IMR-90 (cell line): ENCODE measurements around the gene PTPRH. TPM values are rescaled to one million over a fixed set of nuclear protein-coding genes. Genes with fewer than 3 reads are reported as not detected.

Experiments used
- ATAC-seq: fragments of 200-7000 bp; cut with Tn5 transposase; 2 replicates; pipeline ENCODE4 v1.9.1; 2020; ENCODE audit warnings: low read depth, mild to moderate bottlenecking, moderate library complexity
- BruUV-seq: library from RNA; stranded (reverse); fragments of 400-500 nt; replicated peaks from 2 replicates; lab custom pipeline; 2021; lab: Mats Ljungman, UMichigan
- CTCF ChIA-PET: fragments of 300-600 bp; formaldehyde crosslinking; extraction: SDS; loops from one replicate; lab custom pipeline; 2021; ENCODE audit warnings: antibody characterized with exemption; lab: Yijun Ruan, JAX
- POLR2A ChIA-PET: fragments of 300-600 bp; sonication (Branson Sonifier 250); formaldehyde crosslinking; loops from one replicate; lab custom pipeline; 2022; ENCODE audit warnings: antibody characterized with exemption; ENCODE audit not compliant: unreplicated experiment; lab: Charles Lee
- DNase-seq: peaks from one replicate; pipeline ENCODE4 v3.0.0; 2013
- H2AFZ ChIP-seq: replicated peaks from 2 replicates; pipeline ENCODE3; 2013; ENCODE audit warnings: low read length, mild to moderate bottlenecking; ENCODE audit not compliant: poor library complexity
- H2AK5ac ChIP-seq: 2 replicates; pipeline ENCODE4 v1.6.1; 2013; ENCODE audit warnings: low read depth, low read length, inconsistent platforms
- H2AK9ac ChIP-seq: replicated peaks from 2 replicates; pipeline ENCODE3; 2013; ENCODE audit warnings: mild to moderate bottlenecking, low read depth, low read length, moderate library complexity; ENCODE audit not compliant: poor library complexity
- H2BK120ac ChIP-seq: 2 replicates; pipeline ENCODE4 v1.6.1; 2013; ENCODE audit warnings: low read depth, low read length, inconsistent platforms
- H2BK15ac ChIP-seq: 3 replicates; pipeline ENCODE4 v1.6.1; 2013; ENCODE audit warnings: low read depth, low read length, inconsistent platforms
- H2BK20ac ChIP-seq: 2 replicates; pipeline ENCODE4 v1.6.1; 2013; ENCODE audit warnings: low read depth, mild to moderate bottlenecking, inconsistent platforms, low read length, moderate library complexity
- H2BK5ac ChIP-seq: 2 replicates; pipeline ENCODE4 v1.6.1; 2013; ENCODE audit warnings: mild to moderate bottlenecking, low read depth, low read length, inconsistent platforms; ENCODE audit not compliant: poor library complexity, severe bottlenecking
- H3K14ac ChIP-seq: replicated peaks from 2 replicates; pipeline ENCODE4 v1.6.1; 2013; ENCODE audit warnings: low read depth, low read length, inconsistent platforms
- H3K18ac ChIP-seq: 2 replicates; pipeline ENCODE4 v1.6.1; 2013; ENCODE audit warnings: low read depth, low read length, control low read depth
- H3K23ac ChIP-seq: 2 replicates; pipeline ENCODE4 v1.6.1; 2013; ENCODE audit warnings: low read depth, low read length, inconsistent platforms
- H3K27ac ChIP-seq: 2 replicates; pipeline ENCODE4 v1.5.1; 2013; ENCODE audit warnings: mild to moderate bottlenecking, control low read depth, low read length; ENCODE audit not compliant: insufficient read depth
- H3K27me3 ChIP-seq: 2 replicates; pipeline ENCODE4 v1.6.1; 2013; ENCODE audit warnings: low read length; ENCODE audit not compliant: control insufficient read depth, insufficient read depth
- H3K36me3 ChIP-seq: 2 replicates; pipeline ENCODE4 v1.6.1; 2013; ENCODE audit warnings: low read length, mixed read lengths; ENCODE audit not compliant: control insufficient read depth, insufficient read depth
- H3K4ac ChIP-seq: 2 replicates; pipeline ENCODE4 v1.6.1; 2013; ENCODE audit warnings: low read depth, low read length, inconsistent platforms
- H3K4me1 ChIP-seq: 2 replicates; pipeline ENCODE4 v1.6.1; 2013; ENCODE audit warnings: low read length, mixed read lengths; ENCODE audit not compliant: control insufficient read depth, insufficient read depth
- H3K4me2 ChIP-seq: 2 replicates; pipeline ENCODE4 v1.6.1; 2013; ENCODE audit warnings: low read depth, mild to moderate bottlenecking, control low read depth, low read length, moderate library complexity
- H3K4me3 ChIP-seq: 2 replicates; pipeline ENCODE4 v1.5.1; 2013; ENCODE audit warnings: low read depth, mild to moderate bottlenecking, control low read depth, low read length, moderate library complexity; ENCODE audit not compliant: insufficient read depth
- H3K56ac ChIP-seq: 2 replicates; pipeline ENCODE4 v1.6.1; 2013; ENCODE audit warnings: low read length, inconsistent platforms; ENCODE audit not compliant: insufficient read depth; ENCODE audit errors: extremely low read depth
- H3K79me1 ChIP-seq, 2 experiments: 2 replicates each; pipeline ENCODE4 v1.6.1; 2013; ENCODE audit warnings: low read length in 2 of 2, inconsistent platforms in 1 of 2, low read depth in 1 of 2
- H3K9ac ChIP-seq: 2 replicates; pipeline ENCODE4 v1.6.1; 2013; ENCODE audit warnings: low read depth, low read length, control low read depth
- H3K9me1 ChIP-seq: 2 replicates; pipeline ENCODE4 v1.6.1; 2013; ENCODE audit warnings: low read length, inconsistent platforms; ENCODE audit not compliant: insufficient read depth
- H3K9me3 ChIP-seq: 2 replicates; pipeline ENCODE4 v1.6.1; 2013; ENCODE audit warnings: low read length; ENCODE audit not compliant: control insufficient read depth, insufficient read depth
- H4K20me1 ChIP-seq: 2 replicates; pipeline ENCODE4 v1.6.1; 2013; ENCODE audit warnings: low read length, inconsistent platforms; ENCODE audit not compliant: insufficient read depth
- H4K5ac ChIP-seq: 2 replicates; pipeline ENCODE4 v1.6.1; 2013; ENCODE audit warnings: mild to moderate bottlenecking, low read depth, low read length, control low read depth
- H4K8ac ChIP-seq, 2 experiments: 2 replicates each; pipeline ENCODE4 v1.6.1; 2013; ENCODE audit warnings: low read depth in 2 of 2, low read length in 2 of 2, control low read depth in 1 of 2, inconsistent platforms in 1 of 2
- H4K91ac ChIP-seq: 2 replicates; pipeline ENCODE4 v1.6.1; 2013; ENCODE audit warnings: low read depth, low read length, inconsistent platforms; ENCODE audit not compliant: insufficient read depth
- RAD21 ChIP-seq: IDR thresholded peaks from 2 replicates; pipeline ENCODE4 v1.6.1; 2012; ENCODE audit warnings: low read length, improper control_type of control experiment
- WGBS, 2 experiments: methylation state at CpG; one replicate each; pipeline versions ENCODE4 v1.1.5 to v1.1.7; 2013; ENCODE audit warnings: missing lambda C conversion rate in 2 of 2; ENCODE audit not compliant: insufficient read length in 1 of 2; ENCODE audit errors: extremely low coverage in 2 of 2; 5-methylcytosine and 5-hydroxymethylcytosine counted together
- dilution Hi-C: fragments of 300-500 bp; cut with HindIII; formaldehyde crosslinking; loops from one replicate; pipeline ENCODE4 v1.14.3; 2018; ENCODE audit warnings: low sequenced_read_pairs; ENCODE audit not compliant: unreplicated experiment
- in situ Hi-C: fragments of 300-500 bp; cut with MboI; formaldehyde crosslinking; loops from 3 replicates; pipeline ENCODE4 v1.14.3; 2019; ENCODE audit warnings: low sequenced_read_pairs, inconsistent platforms, mixed read lengths
- intact Hi-C: fragments of 100-400 bp; cut with micrococcal nuclease; formaldehyde crosslinking; loops from 2 replicates; pipeline ENCODE4 v1.10.0; 2022
- polyA plus RNA-seq, 3 experiments: library from polyadenylated mRNA; depleted of rRNA; stranded (reverse); fragments of >200 nt; gene quantifications; 2 replicates each; pipeline ENCODE4 v1.2.3, GENCODE V29; 2012; ENCODE audit warnings: low replicate concordance in 1 of 3
- total RNA-seq: library from RNA; depleted of rRNA; stranded (reverse); fragments of >200 nt; gene quantifications from 2 replicates; pipeline ENCODE4 v1.2.3, GENCODE V29; 2012

The PTPRH gene
- total and polyA plus RNA-seq, 2 of the 4 experiments (the other 2 are of a cell fraction): 1.3 to 3.4 TPM

DNA sequence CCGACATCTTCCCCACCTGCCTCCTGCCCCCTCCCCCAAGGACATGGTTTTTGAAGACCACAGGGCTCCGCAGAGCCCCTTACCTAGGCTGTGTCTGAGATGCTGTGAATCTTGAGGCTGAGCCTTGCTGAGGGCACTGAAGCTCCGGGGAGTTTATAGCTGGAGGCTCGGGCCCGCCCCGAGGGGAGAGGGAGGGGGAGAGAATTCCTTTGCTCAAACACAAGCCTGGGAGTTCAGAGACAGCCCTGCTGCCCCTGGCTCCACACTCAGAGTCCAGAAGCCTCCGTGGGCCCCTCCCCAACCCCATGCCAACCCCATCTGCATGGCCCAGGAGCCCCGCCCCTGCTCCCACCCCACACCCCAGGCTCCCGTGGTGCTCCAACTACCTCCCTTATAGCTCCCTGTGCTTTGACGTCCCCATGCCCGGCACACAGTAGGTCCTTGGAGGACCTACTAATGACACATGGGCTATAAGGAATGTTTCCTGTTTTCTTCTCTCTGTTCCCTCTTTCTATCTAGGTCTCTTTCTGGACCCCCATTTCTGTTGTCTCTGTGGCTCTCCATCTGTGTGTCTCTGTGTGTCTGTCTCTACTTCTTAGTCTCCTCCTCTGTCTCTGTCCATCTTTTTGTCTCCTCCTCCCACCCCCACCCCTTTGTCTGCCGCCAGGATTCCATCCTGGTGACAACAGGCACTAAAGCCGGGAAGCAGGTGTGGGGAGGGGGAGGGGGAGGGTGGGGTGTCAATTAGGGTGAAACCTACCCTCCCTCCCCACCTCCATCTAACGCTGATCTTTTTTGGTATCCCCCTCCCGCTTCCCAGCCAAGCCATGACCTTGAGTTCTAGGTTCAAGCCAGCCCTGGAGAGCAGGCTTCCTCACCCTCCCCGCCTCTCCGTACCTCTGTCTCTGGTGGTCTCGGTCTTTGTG, 60.0 kb downstream of the PTPRH start, which contains the start of gene TNNT1:
TSS of gene TNNT1 (minus strand) at position 129 of the 926 bp plus-strand sequence. CDS start 2,049 bp downstream, outside the sequence.
- no peak within 1 kb of the TSS for H3K4me2 ChIP-seq
- peaks cover 1% of the 10 kb centered on the region; the same call in 1 of the 2 replicates for H3K4me1 ChIP-seq
- H2AK9ac ChIP-seq: no peak within 1 kb of the TSS
- no peaks in the 10 kb centered on the region for H3K36me3 ChIP-seq
- CTCF ChIA-PET: interaction anchor here (0.6 kb wide), 1 partner anchor 15 kb away, joined by 6 read pairs; no protein-coding TSS in a partner anchor
- H4K91ac ChIP-seq: no peak within 1 kb of the TSS
- peaks cover 46% of the 10 kb centered on the region for H3K27me3 ChIP-seq
- no peak within 1 kb of the TSS for H3K23ac ChIP-seq
- dilution Hi-C loops: no loop called here
- no peak within 1 kb of the TSS for H3K4ac ChIP-seq
- no peak within 1 kb of the TSS for H2AFZ ChIP-seq
- H3K14ac ChIP-seq: no peak within 1 kb of the TSS
- in situ Hi-C loops: no loop called here
- DNase-seq (no peak), ATAC-seq (peak; percentile 64)
- no peak within 1 kb of the TSS for H3K9ac ChIP-seq
- H4K5ac ChIP-seq: no peak within 1 kb of the TSS
- no TSS peak for BruUV-seq
- no peak within 1 kb of the TSS for H3K56ac ChIP-seq
- H3K9me3 ChIP-seq: no peaks in the 10 kb centered on the region
- H4K20me1 ChIP-seq: no peaks in the 10 kb centered on the region
- no peak within 1 kb of the TSS for H4K8ac ChIP-seq
- H2AK5ac ChIP-seq: no peak within 1 kb of the TSS
- no peak within 1 kb of the TSS for H3K4me3 ChIP-seq
- H2BK5ac ChIP-seq: no peak within 1 kb of the TSS
- H2BK120ac ChIP-seq: no peak within 1 kb of the TSS
- no peak within 1 kb of the TSS for H3K18ac ChIP-seq
- H3K79me1 ChIP-seq: no peaks in the 10 kb centered on the region
- H3K27ac ChIP-seq: no peak within 1 kb of the TSS
- no peak for TF ChIP-seq RAD21
- no peak within 1 kb of the TSS for H2BK15ac ChIP-seq
- H2BK20ac ChIP-seq: no peak within 1 kb of the TSS
- no peaks in the 10 kb centered on the region for H3K9me1 ChIP-seq
- POLR2A ChIA-PET: no interaction called here
- 10% methylated on average over 2 of the region's 18 CpGs; no CpG with 5 or more reads in 1 of the 2 experiments for WGBS, 2 experiments
- intact Hi-C loops: loop anchor here (10.0 kb wide), 1 partner anchor 145 kb away; no protein-coding TSS in a partner anchor
